NCI-H524 treated with DMSO at 0.1 percent for 48 hours (cell line): ENCODE results near the gene GALNT6.
"Not testable (repeated sequence)": the region's sequence is repeated elsewhere in the genome, so short reads cannot be mapped to it uniquely, and the experiment has no call there.

Source experiments
- DNase-seq: peaks from one replicate; lab custom pipeline; 2025; lab: John Stamatoyannopoulos, UW

The GALNT6 gene

GRCh38 chr12:51357374-51358047 is 33.7 kb downstream of the GALNT6 start:
- no peak for DNase-seq

- no peak for DNase-seq
Measured at GRCh38 chr12:51351913-51352532, 39.2 kb downstream of the GALNT6 start.

DNA sequence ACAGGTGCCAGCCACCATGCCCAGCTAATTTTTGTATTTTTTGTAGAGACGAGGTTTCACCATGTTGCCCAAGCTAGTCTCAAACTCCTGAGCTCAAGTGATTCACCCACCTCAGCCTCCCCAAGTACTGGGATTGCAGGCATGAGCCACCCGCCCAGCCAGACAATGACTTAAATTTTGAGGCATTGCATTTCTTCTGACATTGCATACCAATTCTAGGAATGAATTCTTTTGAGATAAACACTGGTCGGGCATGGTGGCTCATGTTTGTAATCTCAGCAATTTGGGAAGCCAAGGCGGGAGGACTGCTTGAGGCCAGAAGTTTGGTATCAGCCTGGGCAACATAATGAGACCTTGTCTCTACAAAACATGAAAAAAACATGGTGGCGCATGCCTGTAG is 42.2 kb downstream of the GALNT6 start:
- no peak for DNase-seq

DNA sequence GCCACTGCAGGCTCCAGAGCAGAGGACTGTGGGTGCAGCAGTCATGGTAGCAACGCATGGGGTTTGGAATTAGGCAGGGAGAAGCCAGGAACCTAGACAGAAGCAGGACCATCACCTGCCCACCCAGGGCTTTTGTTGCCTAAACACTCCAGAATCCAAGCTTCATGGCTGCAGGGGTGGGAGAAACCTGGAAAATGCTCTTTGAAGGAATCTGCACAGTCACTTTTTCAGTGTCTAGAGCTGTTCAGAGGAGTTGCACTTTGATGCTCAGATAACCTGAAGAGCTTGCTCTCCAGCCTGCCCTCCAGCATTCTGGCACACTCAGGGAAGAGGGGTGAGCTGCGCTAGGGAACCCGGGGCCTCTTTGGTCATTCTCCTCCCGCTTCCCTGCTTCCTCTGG is 43.1 kb downstream of the GALNT6 start:
- no peak for DNase-seq

DNA sequence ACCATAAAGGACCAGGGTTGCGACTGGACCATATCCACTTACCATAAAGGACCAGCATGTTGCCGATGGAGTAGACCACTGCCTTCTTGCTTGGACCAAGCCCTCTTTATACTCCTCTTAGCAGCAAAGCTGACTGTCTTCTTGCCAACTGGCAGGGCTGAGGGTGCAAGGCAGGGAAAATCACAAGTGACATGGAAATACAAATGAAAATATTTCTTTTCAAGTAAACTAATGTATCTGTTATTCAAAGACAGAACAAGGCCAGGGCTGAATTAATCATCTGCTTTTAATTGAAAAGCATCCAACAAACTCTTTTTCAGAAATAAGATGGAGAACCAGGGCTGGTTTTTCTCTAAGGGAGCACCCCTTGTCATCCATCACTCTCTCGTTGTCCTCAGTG is 44.6 kb downstream of the GALNT6 start, which contains the start of gene CELA1:
CELA1 (minus strand) TSS at position 99 of the 400 bp plus-strand sequence; CDS start at position 58, 41 bp downstream.
- DNase-seq = no peak

DNA sequence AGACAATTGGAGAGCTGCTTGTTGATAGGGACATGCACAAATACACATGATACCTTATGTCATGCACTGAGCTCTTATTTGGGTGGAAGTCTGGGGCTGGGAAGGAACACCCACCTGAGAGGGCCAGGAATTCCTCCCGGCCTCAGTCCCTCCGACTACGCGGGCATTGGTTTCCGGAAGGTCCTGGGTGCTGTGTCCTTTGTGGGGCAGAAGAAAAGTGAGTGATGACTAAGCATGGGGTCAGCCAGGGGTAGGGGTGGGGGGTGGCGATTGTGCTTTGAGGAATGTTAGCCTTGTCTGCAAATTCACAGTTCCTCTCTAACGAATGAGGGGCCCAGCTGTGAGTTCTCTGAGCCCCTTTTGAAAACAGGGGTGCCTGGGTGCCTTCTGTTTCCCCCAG is 45.5 kb downstream of the GALNT6 start:
- DNase-seq = no peak

GRCh38 chr12:51343201-51343600 is 48.0 kb downstream of the GALNT6 start:
- DNase-seq = no peak

DNA sequence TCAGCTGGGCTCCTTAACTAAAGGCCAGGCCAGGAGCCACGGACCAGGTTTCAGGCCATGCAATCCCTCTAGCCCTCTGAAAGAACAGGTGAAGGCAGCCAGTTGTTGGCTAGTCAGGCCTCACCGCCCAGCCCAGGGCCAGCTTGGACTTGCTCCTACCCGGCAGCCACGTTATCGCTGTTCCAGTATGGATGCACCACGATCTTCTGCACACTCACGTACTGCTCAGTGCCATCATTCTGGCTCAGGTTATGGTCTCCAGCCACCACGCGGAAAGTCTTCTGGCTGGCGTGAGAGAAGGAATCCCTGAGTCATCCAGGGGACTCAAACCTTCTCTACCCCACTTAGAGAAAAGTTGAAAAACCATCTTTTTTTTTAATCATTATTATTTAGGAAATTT is 48.8 kb downstream of the GALNT6 start:
- no peak for DNase-seq

- DNase-seq = no peak
Measured at GRCh38 chr12:51341251-51342007, 49.8 kb downstream of the GALNT6 start.

- no peak for DNase-seq
Measured at GRCh38 chr12:51339750-51340149, 51.5 kb downstream of the GALNT6 start.

DNA sequence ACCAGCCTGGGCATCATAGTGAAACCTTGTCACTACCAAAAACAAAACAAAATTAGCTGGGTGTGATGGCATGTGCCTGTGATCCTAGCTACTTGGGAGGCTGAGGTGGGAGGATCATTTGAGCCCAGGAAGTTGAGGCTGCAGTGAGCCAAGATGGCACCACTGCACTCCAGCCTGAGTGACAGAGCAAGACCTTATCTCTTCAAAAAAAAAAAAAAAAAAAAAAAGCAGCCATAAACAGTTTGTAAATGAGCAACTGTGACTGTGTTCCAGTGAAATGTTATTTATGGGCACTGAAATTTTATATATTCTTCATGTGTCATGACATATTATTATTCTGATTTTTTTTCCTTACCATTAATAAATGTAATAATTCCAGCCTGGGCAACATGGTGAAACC is 53.9 kb downstream of the GALNT6 start:
- DNase-seq = not testable (repeated sequence)

GRCh38 chr12:51335931-51336330 is 55.3 kb downstream of the GALNT6 start:
- DNase-seq = no peak

DNA sequence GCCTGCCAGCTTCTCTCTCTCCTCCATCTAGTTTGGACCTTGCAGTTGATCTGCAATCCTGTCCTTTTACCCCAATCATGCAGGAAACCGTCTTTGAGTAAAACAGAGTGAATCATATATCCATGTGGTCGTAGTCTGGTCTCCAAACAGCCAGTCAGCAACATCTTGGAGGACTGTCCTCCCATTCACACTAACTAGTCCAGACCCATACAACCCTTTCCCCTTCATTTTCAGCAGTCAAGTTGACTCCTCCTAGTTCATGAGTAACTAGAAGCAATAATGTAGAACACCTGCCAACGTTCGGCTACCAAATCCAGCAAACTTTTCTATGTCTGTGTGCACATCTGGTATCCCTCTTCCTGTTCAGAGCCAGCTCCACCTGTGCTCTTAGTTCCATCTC is 56.4 kb downstream of the GALNT6 start:
- DNase-seq = no peak

DNA sequence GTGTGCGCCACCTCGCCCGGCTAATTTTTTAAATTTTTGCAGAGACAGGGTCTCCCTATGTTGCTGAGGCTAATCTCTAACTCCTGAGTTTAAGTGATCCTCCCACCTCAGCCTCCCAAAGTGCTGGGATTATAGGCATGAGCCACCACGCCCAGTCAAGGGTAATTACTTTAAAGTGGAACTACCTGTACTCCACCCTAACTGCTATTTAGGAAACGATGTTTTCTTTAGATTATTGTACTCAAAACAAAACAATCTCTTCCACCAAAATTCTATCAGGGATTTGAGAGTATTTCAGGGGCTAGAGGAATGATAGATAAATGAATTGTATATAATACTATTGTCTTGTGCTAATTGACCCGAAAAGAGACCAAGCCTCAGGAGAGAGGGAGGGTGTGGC is 57.7 kb downstream of the GALNT6 start:
- no peak for DNase-seq

- no peak for DNase-seq
Measured at GRCh38 chr12:51330186-51330585, 61.0 kb downstream of the GALNT6 start.

- no peak for DNase-seq
Measured at GRCh38 chr12:51329742-51330141, 61.5 kb downstream of the GALNT6 start.

DNA sequence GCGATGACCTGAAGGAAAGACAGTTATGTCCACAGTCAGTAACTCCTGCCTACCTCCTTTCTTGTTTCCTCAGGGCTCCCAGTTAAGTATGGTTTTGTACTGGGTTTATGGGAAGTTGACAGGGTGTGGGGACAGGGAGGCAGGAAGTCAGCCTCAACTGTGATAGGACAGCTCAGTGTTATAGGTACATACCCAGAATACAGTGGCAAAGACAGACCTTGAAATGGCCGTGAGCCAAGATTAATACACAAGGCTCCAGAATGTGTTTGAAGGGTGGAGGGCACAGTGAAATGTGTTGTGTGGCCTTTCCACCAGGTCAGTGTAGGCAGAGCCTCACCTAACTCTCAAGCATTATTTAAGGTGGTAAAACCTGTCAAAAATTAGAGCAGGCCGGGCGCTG is 62.6 kb downstream of the GALNT6 start:
- DNase-seq = no peak

DNA sequence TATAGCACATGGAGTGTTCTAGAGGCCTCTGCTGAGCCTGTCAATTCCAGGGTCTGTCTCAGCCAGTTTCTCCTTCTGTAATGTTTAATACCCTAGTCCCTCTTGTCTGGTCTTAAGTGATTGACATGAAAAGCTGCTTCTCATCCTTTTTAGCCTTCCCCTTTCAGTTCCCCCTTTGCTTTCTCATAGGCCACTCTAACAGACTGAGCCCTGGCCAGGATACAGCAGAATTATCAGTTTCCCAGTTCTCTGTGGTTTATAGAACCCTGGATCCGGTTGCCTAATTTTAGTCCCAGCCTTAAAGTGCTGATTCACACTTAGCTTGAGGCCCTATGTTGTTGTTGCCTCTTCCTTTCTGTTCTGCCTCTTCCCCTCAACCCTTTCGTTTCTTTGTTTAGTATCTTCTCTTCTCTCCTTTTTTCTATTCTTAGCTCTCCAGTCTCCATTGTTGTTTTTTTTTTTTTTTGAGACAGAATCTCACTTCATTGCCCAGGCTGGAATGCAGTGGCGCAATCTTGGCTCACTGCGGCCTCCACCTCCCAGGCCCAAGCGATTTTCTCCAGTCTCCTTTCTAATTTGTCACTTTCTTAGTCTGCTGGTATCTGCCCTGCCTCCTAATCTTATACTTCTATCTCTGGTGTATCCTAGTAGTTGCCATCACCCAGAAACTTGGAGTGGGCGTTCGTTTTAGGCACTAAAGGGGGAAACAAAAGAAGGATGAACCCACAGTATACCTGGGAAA is 64.3 kb downstream of the GALNT6 start:
- DNase-seq = no peak

DNA sequence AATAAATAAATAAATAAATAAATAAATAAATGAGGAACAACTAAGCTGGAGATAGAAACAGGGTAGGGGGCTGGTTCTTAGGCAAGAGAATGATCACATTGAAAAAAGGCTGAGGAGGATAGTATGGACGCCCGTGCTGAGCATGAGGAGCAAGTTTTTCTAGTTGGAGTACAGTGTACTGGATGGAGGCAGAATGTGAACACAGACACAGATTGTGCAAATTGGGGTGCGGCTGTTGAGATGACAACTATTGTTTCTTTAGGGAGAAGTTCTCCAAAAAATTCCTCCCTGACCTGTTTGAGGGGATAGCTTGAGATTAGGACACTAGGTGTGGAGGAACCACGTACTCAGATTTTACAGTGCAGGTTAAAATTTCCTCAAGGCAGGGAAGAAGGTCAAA is 66.3 kb downstream of the GALNT6 start:
- no peak for DNase-seq

DNA sequence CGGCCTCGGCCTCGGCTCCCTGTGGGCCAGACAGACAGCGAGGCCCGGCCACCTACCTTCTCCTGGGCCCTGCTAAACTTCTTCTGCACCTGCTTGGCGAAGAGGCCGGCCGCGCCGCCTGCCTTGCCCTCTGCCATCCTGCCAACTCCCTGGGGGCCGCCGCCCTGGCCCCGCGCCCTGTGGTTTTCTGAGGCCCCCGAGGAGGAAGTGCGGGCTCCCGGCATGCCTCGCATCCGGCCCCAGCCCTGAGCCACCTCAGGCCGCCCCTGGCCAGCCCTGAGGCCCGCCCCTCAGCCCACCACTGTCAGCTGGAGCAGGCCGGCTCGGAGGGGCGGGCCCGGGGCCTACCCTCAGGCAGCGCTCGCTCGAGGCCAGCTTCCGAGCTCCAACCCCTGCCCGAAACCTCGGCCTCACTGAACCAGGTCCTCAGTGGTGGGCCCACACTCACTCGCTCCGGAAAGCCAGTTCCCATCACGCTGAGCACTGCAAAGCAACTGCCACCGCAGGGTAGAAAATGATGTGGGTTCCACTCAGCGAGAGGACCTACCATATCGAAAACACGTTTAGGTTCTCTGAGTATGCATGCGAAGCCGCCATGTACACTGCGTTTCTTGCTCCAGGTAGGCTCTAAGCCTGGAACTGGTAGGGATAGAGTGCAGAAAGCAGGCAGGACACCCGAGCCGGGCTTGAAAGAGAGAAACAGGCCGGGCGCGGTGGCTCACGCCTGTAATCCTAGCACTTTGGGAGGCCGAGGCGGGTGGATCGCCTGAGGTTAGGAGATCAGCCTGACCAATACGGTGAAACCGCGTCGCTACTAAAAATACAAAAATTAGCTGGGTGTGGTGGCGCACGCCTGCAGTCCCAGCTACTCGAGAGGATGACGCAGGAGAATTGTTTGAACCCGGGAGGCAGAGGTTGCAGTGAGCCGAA is 67.0 kb downstream of the GALNT6 start, which contains the start of gene BIN2:
BIN2 (minus strand) TSS at position 209 of the 930 bp plus-strand sequence; CDS start at position 137, 72 bp downstream.
- no peak for DNase-seq

DNA sequence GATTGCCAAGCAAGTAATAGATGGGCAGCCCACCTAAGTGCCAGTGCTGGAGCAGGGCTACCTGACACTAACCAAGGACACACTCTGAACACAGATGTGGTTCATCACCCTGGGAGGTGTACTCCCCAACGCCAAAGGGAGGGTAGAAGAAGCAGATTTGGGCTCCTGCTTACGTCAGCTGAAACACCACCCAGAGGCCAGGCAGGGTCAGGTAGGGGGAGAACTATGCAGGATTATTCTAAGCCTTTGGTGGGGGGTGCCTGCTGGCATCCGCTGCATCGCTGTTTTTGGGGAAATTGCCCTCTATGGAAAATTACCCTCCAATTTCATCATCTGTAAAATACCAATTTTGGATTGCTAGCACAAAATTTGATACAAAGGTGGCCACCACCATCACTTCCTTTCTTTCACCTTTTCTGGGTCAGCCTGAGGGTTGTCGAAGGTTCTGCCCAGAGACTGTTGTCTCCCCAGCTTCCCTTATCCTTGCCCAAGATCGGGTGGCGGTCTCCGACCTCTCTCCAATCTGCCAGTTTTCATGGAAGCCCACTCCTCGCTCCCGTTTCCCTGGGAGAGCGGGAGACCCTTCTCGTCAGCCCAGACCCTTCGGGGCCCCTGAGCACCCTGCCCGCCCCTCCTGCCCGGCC is 67.8 kb downstream of the GALNT6 start:
- DNase-seq = no peak
